ENCODE measurements around the gene FOXO1. TPM values are rescaled to one million over a fixed set of nuclear protein-coding genes. Genes with fewer than 3 reads are reported as not detected.

FOXO1 gene
- total and polyA plus RNA-seq, 4 experiments from 2014 or later: 35.2 to 72.3 (median 68.2) TPM

- Mint-ChIP-seq H3K36me3 (no peaks in the 10 kb centered on the region), H3K4me3 (no peak overlapping the region), H3K27ac (no peak overlapping the region), H3K4me1 (peaks cover 18 to 29% (median 22%) of the 10 kb centered on the region in 4 donors), H3K27me3 (no peaks in the 10 kb centered on the region), H3K9me3 (peaks cover 0 to 11% (median 2%) of the 10 kb centered on the region in 8 donors)
- no peak overlapping the region for H3K27ac ChIP-seq (ENCODE audit: low read depth, low read length)
- H3K4me3 ChIP-seq (ENCODE audit: low read length in 2 of 2): no peak overlapping the region
- intact Hi-C loops (cut with micrococcal nuclease): loop anchor here (5.0 kb wide), 1 partner anchor 46 kb away; no protein-coding TSS in a partner anchor
- no peak for DNase-seq
- ChIA-PET POLR2A (ENCODE audit: partially characterized antibody) (no interaction called here), CTCF (ENCODE audit: partially characterized antibody) (interaction anchor here (1.5 kb wide), 1 partner anchor 144 kb away, joined by 3 read pairs; no protein-coding TSS in a partner anchor)
- H3K9me3 ChIP-seq (ENCODE audit: control insufficient read depth in 1 of 2, low read length in 2 of 2): no peaks in the 10 kb centered on the region
- H3K4me1 ChIP-seq (ENCODE audit: insufficient read depth, low read length): peaks cover 16% of the 10 kb centered on the region
- H3K27me3 ChIP-seq (ENCODE audit: insufficient read depth, low read length): no peaks in the 10 kb centered on the region
- no peaks in the 10 kb centered on the region for H3K36me3 ChIP-seq (ENCODE audit: insufficient read depth, low read length)
Observed at GRCh38 chr13:40533072-40533471, 133.4 kb downstream of the FOXO1 start.

GRCh38 chr13:40530961-40531360 lies 135.5 kb downstream of the FOXO1 start:
- no peak for DNase-seq
- ChIA-PET POLR2A (ENCODE audit: partially characterized antibody) (interaction anchor here (0.8 to 1.3 kb wide), 4 partner anchors 36 to 134 kb away, joined by 3 to 6 read pairs (median 4); no protein-coding TSS in a partner anchor), CTCF (ENCODE audit: partially characterized antibody) (no interaction called here)
- no peaks in the 10 kb centered on the region for H3K9me3 ChIP-seq (ENCODE audit: control insufficient read depth in 1 of 2, low read length in 2 of 2)
- Mint-ChIP-seq H3K4me1 (peaks cover 18 to 29% (median 22%) of the 10 kb centered on the region in 4 donors), H3K9me3 (peaks cover 0 to 22% (median 9%) of the 10 kb centered on the region in 8 donors), H3K36me3 (peaks cover 0 to 5% of the 10 kb centered on the region in 2 donors), H3K4me3 (peak overlapping the region; percentile 2 to 66 (median 40)), H3K27me3 (no peaks in the 10 kb centered on the region), H3K27ac (peak overlapping the region; percentile 10 to 86 (median 63))
- no peaks in the 10 kb centered on the region for H3K36me3 ChIP-seq (ENCODE audit: insufficient read depth, low read length)
- no peak overlapping the region for H3K27ac ChIP-seq (ENCODE audit: low read depth, low read length)
- H3K27me3 ChIP-seq (ENCODE audit: insufficient read depth, low read length): no peaks in the 10 kb centered on the region
- peaks cover 16% of the 10 kb centered on the region for H3K4me1 ChIP-seq (ENCODE audit: insufficient read depth, low read length)
- H3K4me3 ChIP-seq (ENCODE audit: low read length in 2 of 2): no peak overlapping the region
- intact Hi-C loops (cut with micrococcal nuclease): loop anchor here (5.0 kb wide), 1 partner anchor 44 kb away; no protein-coding TSS in a partner anchor

- peaks cover 20 to 36% (median 25%) of the 10 kb centered on the region in 4 donors for H3K4me1 Mint-ChIP-seq
- Histone ChIP-seq H3K27me3 (ENCODE audit: insufficient read depth, low read length) (no peaks in the 10 kb centered on the region), H3K4me3 (ENCODE audit: low read length in 2 of 2) (no peak overlapping the region), H3K9me3 (ENCODE audit: control insufficient read depth in 1 of 2, low read length in 2 of 2) (no peaks in the 10 kb centered on the region), H3K27ac (ENCODE audit: low read depth, low read length) (no peak overlapping the region), H3K36me3 (ENCODE audit: insufficient read depth, low read length) (no peaks in the 10 kb centered on the region), H3K4me1 (ENCODE audit: insufficient read depth, low read length) (peaks cover 16% of the 10 kb centered on the region)
- peak overlapping the region in 1 of 7 donors; percentile 35 for H3K27ac Mint-ChIP-seq
- CTCF ChIA-PET (ENCODE audit: partially characterized antibody): interaction anchor here (1.1 kb wide), 1 partner anchor 15 kb away, joined by 3 read pairs; no protein-coding TSS in a partner anchor
- peaks cover 0 to 22% (median 9%) of the 10 kb centered on the region in 8 donors for H3K9me3 Mint-ChIP-seq
- POLR2A ChIA-PET (ENCODE audit: partially characterized antibody): interaction anchor here (0.7 to 1.0 kb wide), 3 partner anchors 25 to 749 kb away, joined by 3 read pairs; no protein-coding TSS in a partner anchor
- no peak for DNase-seq
- intact Hi-C loops (cut with micrococcal nuclease): no loop called here
- H3K36me3 Mint-ChIP-seq: peaks cover 0 to 5% of the 10 kb centered on the region in 2 donors
- peak overlapping the region in 1 of 8 donors; percentile 41 for H3K4me3 Mint-ChIP-seq
- H3K27me3 Mint-ChIP-seq: no peaks in the 10 kb centered on the region
Observed at GRCh38 chr13:40528881-40529280, 137.6 kb downstream of the FOXO1 start.

- Mint-ChIP-seq H3K9me3 (peaks cover 0 to 22% (median 9%) of the 10 kb centered on the region in 8 donors), H3K36me3 (peaks cover 0 to 5% of the 10 kb centered on the region in 2 donors), H3K4me3 (no peak overlapping the region), H3K27ac (no peak overlapping the region), H3K4me1 (peaks cover 20 to 36% (median 25%) of the 10 kb centered on the region in 4 donors), H3K27me3 (no peaks in the 10 kb centered on the region)
- POLR2A ChIA-PET (ENCODE audit: partially characterized antibody): interaction anchor here (0.7 kb wide), 1 partner anchor 748 kb away, joined by 3 read pairs; no protein-coding TSS in a partner anchor
- no peak for DNase-seq
- no peaks in the 10 kb centered on the region for H3K36me3 ChIP-seq (ENCODE audit: insufficient read depth, low read length)
- H3K27me3 ChIP-seq (ENCODE audit: insufficient read depth, low read length): no peaks in the 10 kb centered on the region
- H3K4me1 ChIP-seq (ENCODE audit: insufficient read depth, low read length): peaks cover 16% of the 10 kb centered on the region
- intact Hi-C loops (cut with micrococcal nuclease): no loop called here
- no peak overlapping the region for H3K4me3 ChIP-seq (ENCODE audit: low read length in 2 of 2)
- CTCF ChIA-PET (ENCODE audit: partially characterized antibody): interaction anchor here (1.1 kb wide), 1 partner anchor 16 kb away, joined by 3 read pairs; no protein-coding TSS in a partner anchor
- no peak overlapping the region for H3K27ac ChIP-seq (ENCODE audit: low read depth, low read length)
- no peaks in the 10 kb centered on the region for H3K9me3 ChIP-seq (ENCODE audit: control insufficient read depth in 1 of 2, low read length in 2 of 2)
Observed at GRCh38 chr13:40527914-40528313, 138.5 kb downstream of the FOXO1 start.

- Histone ChIP-seq H3K4me3 (ENCODE audit: low read length in 2 of 2) (no peak overlapping the region), H3K27ac (ENCODE audit: low read depth, low read length) (no peak overlapping the region), H3K4me1 (ENCODE audit: insufficient read depth, low read length) (peaks cover 16% of the 10 kb centered on the region), H3K36me3 (ENCODE audit: insufficient read depth, low read length) (no peaks in the 10 kb centered on the region), H3K9me3 (ENCODE audit: control insufficient read depth in 1 of 2, low read length in 2 of 2) (no peaks in the 10 kb centered on the region), H3K27me3 (ENCODE audit: insufficient read depth, low read length) (no peaks in the 10 kb centered on the region)
- H3K36me3 Mint-ChIP-seq: peaks cover 0 to 4% of the 10 kb centered on the region in 2 donors
- H3K27ac Mint-ChIP-seq: no peak overlapping the region
- ChIA-PET POLR2A (ENCODE audit: partially characterized antibody) (no interaction called here), CTCF (ENCODE audit: partially characterized antibody) (no interaction called here)
- no peak for DNase-seq
- intact Hi-C loops (cut with micrococcal nuclease): no loop called here
- H3K4me1 Mint-ChIP-seq: peaks cover 19 to 36% (median 22%) of the 10 kb centered on the region in 4 donors
- peaks cover 0 to 9% (median 0%) of the 10 kb centered on the region in 8 donors for H3K9me3 Mint-ChIP-seq
- no peaks in the 10 kb centered on the region for H3K27me3 Mint-ChIP-seq
- no peak overlapping the region for H3K4me3 Mint-ChIP-seq
Observed at GRCh38 chr13:40522282-40522681, 144.2 kb downstream of the FOXO1 start.

- Histone ChIP-seq H3K27me3 (ENCODE audit: insufficient read depth, low read length) (no peaks in the 10 kb centered on the region), H3K9me3 (ENCODE audit: control insufficient read depth in 1 of 2, low read length in 2 of 2) (no peaks in the 10 kb centered on the region), H3K27ac (ENCODE audit: low read depth, low read length) (no peak overlapping the region), H3K4me1 (ENCODE audit: insufficient read depth, low read length) (peaks cover 18% of the 10 kb centered on the region), H3K4me3 (ENCODE audit: low read length in 2 of 2) (no peak overlapping the region), H3K36me3 (ENCODE audit: insufficient read depth, low read length) (no peaks in the 10 kb centered on the region)
- no peaks in the 10 kb centered on the region for H3K27me3 Mint-ChIP-seq
- peaks cover 21 to 46% (median 29%) of the 10 kb centered on the region in 4 donors for H3K4me1 Mint-ChIP-seq
- peaks cover 0 to 4% of the 10 kb centered on the region in 2 donors for H3K36me3 Mint-ChIP-seq
- intact Hi-C loops (cut with micrococcal nuclease): no loop called here
- H3K27ac Mint-ChIP-seq: peak overlapping the region in 2 of 7 donors; percentile 23 to 64
- ChIA-PET CTCF (ENCODE audit: partially characterized antibody) (no interaction called here), POLR2A (ENCODE audit: partially characterized antibody) (no interaction called here)
- no peak for DNase-seq
- peak overlapping the region in 1 of 8 donors; percentile 13 for H3K4me3 Mint-ChIP-seq
- H3K9me3 Mint-ChIP-seq: peaks cover 0 to 2% (median 0%) of the 10 kb centered on the region in 8 donors
Observed at GRCh38 chr13:40520916-40521315, 145.5 kb downstream of the FOXO1 start.

GRCh38 chr13:40519637-40520036 lies 146.8 kb downstream of the FOXO1 start:
- Mint-ChIP-seq H3K9me3 (peaks cover 0 to 2% (median 0%) of the 10 kb centered on the region in 8 donors), H3K36me3 (peaks cover 0 to 4% of the 10 kb centered on the region in 2 donors), H3K27me3 (no peaks in the 10 kb centered on the region), H3K27ac (peak overlapping the region in 1 of 7 donors; percentile 63), H3K4me3 (no peak overlapping the region), H3K4me1 (peaks cover 21 to 49% (median 28%) of the 10 kb centered on the region in 4 donors)
- Histone ChIP-seq H3K36me3 (ENCODE audit: insufficient read depth, low read length) (no peaks in the 10 kb centered on the region), H3K9me3 (ENCODE audit: control insufficient read depth in 1 of 2, low read length in 2 of 2) (no peaks in the 10 kb centered on the region), H3K4me1 (ENCODE audit: insufficient read depth, low read length) (peaks cover 18% of the 10 kb centered on the region), H3K27ac (ENCODE audit: low read depth, low read length) (no peak overlapping the region), H3K4me3 (ENCODE audit: low read length in 2 of 2) (no peak overlapping the region), H3K27me3 (ENCODE audit: insufficient read depth, low read length) (no peaks in the 10 kb centered on the region)
- DNase-seq: no peak
- ChIA-PET POLR2A (ENCODE audit: partially characterized antibody) (interaction anchor here (0.9 kb wide), 1 partner anchor 85 kb away, joined by 3 read pairs; no protein-coding TSS in a partner anchor), CTCF (ENCODE audit: partially characterized antibody) (no interaction called here)
- intact Hi-C loops (cut with micrococcal nuclease): no loop called here

Measured in CD4-positive, alpha-beta memory T cell (primary cell).